Panc1 (cell line): ENCODE results near the gene HCLS1. TPM values are rescaled to one million over a fixed set of nuclear protein-coding genes. Genes with fewer than 3 reads are reported as not detected.
"Not testable (repeated sequence)": the region's sequence is repeated elsewhere in the genome, so short reads cannot be mapped to it uniquely, and the experiment has no call there.

Experiments
- ATAC-seq: fragments of 200-7000 bp; cut with Tn5 transposase; 2 replicates; pipeline ENCODE4 v1.9.1; 2020; ENCODE audit warnings: mild to moderate bottlenecking, moderate library complexity
- BruUV-seq: library from RNA; stranded (reverse); fragments of 400-500 nt; replicated peaks from 2 replicates; lab custom pipeline; 2021; lab: Mats Ljungman, UMichigan
- CTCF ChIA-PET: fragments of 300-600 bp; sonication (Branson Sonifier 250); formaldehyde crosslinking; loops from one replicate; lab custom pipeline; 2022; ENCODE audit warnings: antibody characterized with exemption; lab: Charles Lee
- POLR2A ChIA-PET: fragments of 300-600 bp; sonication (Branson Sonifier 250); formaldehyde crosslinking; loops from one replicate; lab custom pipeline; 2022; ENCODE audit warnings: antibody characterized with exemption; lab: Charles Lee
- DNase-seq: peaks from one replicate; pipeline ENCODE4 v3.0.0-alpha.2; 2010; ENCODE audit warnings: low read depth, low spot score
- H3K27ac ChIP-seq: 2 replicates; pipeline ENCODE4 v1.5.1; 2011; ENCODE audit warnings: mild to moderate bottlenecking, low read length, inconsistent platforms
- H3K27me3 ChIP-seq: fragments of 200-500 bp; sonication (Bioruptor generic); 2 replicates; pipeline ENCODE4 v1.6.0; 2014; ENCODE audit warnings: low read length, inconsistent platforms; ENCODE audit not compliant: control insufficient read depth, insufficient read depth
- H3K36me3 ChIP-seq: fragments of 200-500 bp; sonication (Bioruptor generic); 2 replicates; pipeline ENCODE4 v1.5.1; 2014; ENCODE audit warnings: inconsistent platforms, mild to moderate bottlenecking, low read length, moderate library complexity; ENCODE audit not compliant: control insufficient read depth, insufficient read depth
- H3K4me1 ChIP-seq: 2 replicates; pipeline ENCODE4 v1.5.1; 2011; ENCODE audit warnings: inconsistent platforms, mild to moderate bottlenecking, low read length, moderate library complexity; ENCODE audit not compliant: control insufficient read depth, insufficient read depth
- H3K4me3 ChIP-seq, 2 experiments: 2 replicates each; pipeline ENCODE4 v1.5.1; 2011 to 2012; ENCODE audit warnings: low read depth in 2 of 2, low read length in 2 of 2, mild to moderate bottlenecking in 2 of 2, inconsistent platforms in 1 of 2, moderate library complexity in 1 of 2
- H3K9me3 ChIP-seq: fragments of 200-500 bp; sonication (Bioruptor generic); 2 replicates; pipeline ENCODE4 v1.5.1; 2014; ENCODE audit warnings: low read depth, mild to moderate bottlenecking, inconsistent platforms, low read length, moderate library complexity; ENCODE audit not compliant: control insufficient read depth, insufficient read depth
- POLR2AphosphoS5 ChIP-seq: IDR thresholded peaks from 2 replicates; pipeline ENCODE4 v1.6.1; 2012; ENCODE audit warnings: mild to moderate bottlenecking, low read depth, low read length, moderate library complexity
- REST ChIP-seq, 2 experiments: IDR thresholded peaks; 2 replicates each; pipeline ENCODE4 v1.6.1; 2011 to 2012; ENCODE audit warnings: low read depth in 2 of 2, control low read depth in 1 of 2, low read length in 1 of 2, mild to moderate bottlenecking in 1 of 2, moderate library complexity in 1 of 2; ENCODE audit not compliant: insufficient read depth in 1 of 2
- SIN3A ChIP-seq: IDR thresholded peaks from 2 replicates; pipeline ENCODE4 v1.6.1; 2012; ENCODE audit warnings: low read depth, mild to moderate bottlenecking, low read length, moderate library complexity, borderline replicate concordance; ENCODE audit not compliant: insufficient read depth
- TCF7L2 ChIP-seq: IDR thresholded peaks from 2 replicates; pipeline ENCODE4 v1.6.1; 2011; ENCODE audit warnings: mild to moderate bottlenecking, low read depth, low read length, inconsistent platforms
- in situ Hi-C: cut with HindIII; loops from 2 replicates; pipeline ENCODE4 v1.10.0; 2016; ENCODE audit warnings: low sequenced_read_pairs, low pct_unique_long_range_greater_than_20kb
- intact Hi-C: fragments of 100-400 bp; cut with micrococcal nuclease; formaldehyde crosslinking; loops from one replicate; pipeline ENCODE4 v1.10.0; 2022; ENCODE audit not compliant: unreplicated experiment
- total RNA-seq: library from RNA; stranded (reverse); gene quantifications from one replicate; pipeline ENCODE4 v1.2.1, GENCODE V29; 2021; ENCODE audit not compliant: unreplicated experiment
- TF ChIP-seq, protein P1 (sequence below): fragments of 450-650 bp; IDR thresholded peaks from 2 replicates; pipeline ENCODE4 v1.5.1; 2017; ENCODE audit warnings: mild to moderate bottlenecking

HCLS1 gene
- total RNA-seq, 1 experiment from 2014 or later, result 0.85 TPM

DNA sequence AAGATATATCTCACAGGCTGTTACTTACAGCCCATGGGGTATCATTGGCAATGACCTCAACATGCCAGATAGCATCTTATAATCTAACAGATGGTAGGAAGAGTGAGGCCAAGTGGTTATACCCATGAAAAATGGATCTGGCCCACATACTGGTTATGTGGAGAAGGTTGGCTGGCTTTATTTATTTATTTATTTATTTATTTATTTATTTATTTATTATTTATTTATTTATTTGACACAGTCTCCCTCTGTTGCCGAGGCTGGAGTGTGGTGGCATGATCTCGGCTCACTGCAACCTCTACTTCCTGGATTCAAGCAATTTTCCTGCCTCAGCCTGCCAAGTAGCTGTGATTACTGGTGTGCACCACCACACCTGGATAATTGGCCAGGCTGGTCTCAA is 55.9 kb downstream of the HCLS1 start:
- Histone ChIP-seq H3K4me3 (no peak overlapping the region), H3K27ac (no peak overlapping the region), H3K36me3 (no peaks in the 10 kb centered on the region), H3K27me3 (no peaks in the 10 kb centered on the region; the same call in 1 of the 2 replicates), H3K9me3 (no peaks in the 10 kb centered on the region), H3K4me1 (no peaks in the 10 kb centered on the region)
- in situ Hi-C loops, result no loop called here
- DNase-seq (no peak), ATAC-seq (no peak)
- intact Hi-C loops, result no loop called here
- BruUV-seq, result no TSS peak
- ChIA-PET CTCF (no interaction called here), POLR2A (no interaction called here)
- TF ChIP-seq TCF7L2 (no peak), POLR2AphosphoS5 (no peak), SIN3A (no peak), REST (IDR thresholded peaks at IDR 0.05; ENCODE audit: insufficient read depth in 1 of 2, low read depth in 2 of 2, low read length in 1 of 2) (no peak)
- TF ChIP-seq, protein P1, sequence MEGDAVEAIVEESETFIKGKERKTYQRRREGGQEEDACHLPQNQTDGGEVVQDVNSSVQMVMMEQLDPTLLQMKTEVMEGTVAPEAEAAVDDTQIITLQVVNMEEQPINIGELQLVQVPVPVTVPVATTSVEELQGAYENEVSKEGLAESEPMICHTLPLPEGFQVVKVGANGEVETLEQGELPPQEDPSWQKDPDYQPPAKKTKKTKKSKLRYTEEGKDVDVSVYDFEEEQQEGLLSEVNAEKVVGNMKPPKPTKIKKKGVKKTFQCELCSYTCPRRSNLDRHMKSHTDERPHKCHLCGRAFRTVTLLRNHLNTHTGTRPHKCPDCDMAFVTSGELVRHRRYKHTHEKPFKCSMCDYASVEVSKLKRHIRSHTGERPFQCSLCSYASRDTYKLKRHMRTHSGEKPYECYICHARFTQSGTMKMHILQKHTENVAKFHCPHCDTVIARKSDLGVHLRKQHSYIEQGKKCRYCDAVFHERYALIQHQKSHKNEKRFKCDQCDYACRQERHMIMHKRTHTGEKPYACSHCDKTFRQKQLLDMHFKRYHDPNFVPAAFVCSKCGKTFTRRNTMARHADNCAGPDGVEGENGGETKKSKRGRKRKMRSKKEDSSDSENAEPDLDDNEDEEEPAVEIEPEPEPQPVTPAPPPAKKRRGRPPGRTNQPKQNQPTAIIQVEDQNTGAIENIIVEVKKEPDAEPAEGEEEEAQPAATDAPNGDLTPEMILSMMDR, result no peak

DNA sequence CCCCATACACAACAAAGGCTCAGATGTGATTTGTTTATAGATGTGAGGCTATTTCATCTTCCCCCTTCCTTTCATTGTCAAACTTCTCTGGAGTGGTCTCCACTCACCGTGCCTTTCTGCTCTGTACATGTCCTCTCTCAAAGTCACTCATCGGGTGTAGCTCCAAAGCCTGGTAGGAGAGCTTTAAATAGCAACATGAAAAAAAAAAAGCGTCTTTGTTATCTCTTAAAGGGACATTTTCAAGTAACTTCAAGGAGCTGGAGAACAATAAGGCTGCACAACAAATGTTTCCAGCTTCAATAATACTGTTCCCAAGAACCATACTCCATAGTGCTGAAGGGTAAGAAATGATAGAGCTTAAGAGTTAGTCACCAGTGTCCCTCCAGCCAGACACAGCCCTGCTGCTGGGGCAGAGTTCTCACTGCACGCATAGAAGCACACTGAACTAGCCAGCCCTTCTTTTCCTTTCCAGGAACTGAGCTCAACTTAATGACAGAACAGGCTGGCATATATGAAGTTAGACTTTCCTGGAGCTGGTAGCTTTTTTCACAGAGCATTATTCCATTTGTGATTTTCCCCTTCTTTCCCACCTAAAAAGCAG is 59.4 kb downstream of the HCLS1 start:
- TF ChIP-seq TCF7L2 (no peak), REST (IDR thresholded peaks at IDR 0.05; ENCODE audit: insufficient read depth in 1 of 2, low read depth in 2 of 2, low read length in 1 of 2) (no peak), SIN3A (no peak), POLR2AphosphoS5 (no peak)
- TF ChIP-seq, protein P1, result no peak
- DNase-seq (no peak), ATAC-seq (no peak)
- intact Hi-C loops, result no loop called here
- Histone ChIP-seq H3K36me3 (no peaks in the 10 kb centered on the region), H3K4me3 (no peak overlapping the region), H3K9me3 (no peaks in the 10 kb centered on the region), H3K27ac (no peak overlapping the region), H3K4me1 (no peaks in the 10 kb centered on the region), H3K27me3 (no peaks in the 10 kb centered on the region; the same call in 1 of the 2 replicates)
- BruUV-seq, result no TSS peak
- POLR2A ChIA-PET, result no interaction called here
- in situ Hi-C loops, result no loop called here
- CTCF ChIA-PET, result interaction anchor here (0.7 kb wide), 1 partner anchor 250 kb away, joined by 4 read pairs; no protein-coding TSS in a partner anchor

DNA sequence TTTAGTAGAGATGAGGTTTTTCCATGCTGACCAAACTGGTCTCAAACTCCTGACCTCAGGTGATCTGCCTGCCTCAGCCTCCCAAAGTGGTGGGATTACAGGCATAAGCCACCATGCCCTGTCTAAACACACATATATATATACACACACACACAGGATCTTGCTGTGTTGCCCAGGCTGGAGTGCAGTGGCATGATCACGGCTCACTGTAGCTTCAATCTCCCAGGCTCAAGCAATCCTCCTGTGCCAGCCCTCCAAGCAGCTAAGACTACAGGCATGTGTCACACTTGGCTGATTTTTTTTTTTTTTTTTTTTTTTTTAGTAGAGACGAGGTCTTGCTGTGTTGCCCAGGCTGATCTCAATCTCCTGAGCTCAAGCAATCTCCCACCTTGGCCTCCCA is 60.8 kb downstream of the HCLS1 start:
- H3K36me3 ChIP-seq, H3K27me3 ChIP-seq, intact Hi-C loops, H3K27ac ChIP-seq, BruUV-seq, H3K4me3 ChIP-seq, ATAC-seq, in situ Hi-C loops, POLR2A ChIA-PET, H3K9me3 ChIP-seq, DNase-seq, H3K4me1 ChIP-seq, CTCF ChIA-PET: not testable (repeated sequence)
